GM12873 (cell line): ENCODE measurements around the gene BEST1.

Source experiments
- TF ChIP-seq, protein P1 (sequence below): IDR thresholded peaks from 2 replicates; pipeline ENCODE4 v1.5.1; 2012; ENCODE audit warnings: low read depth, mild to moderate bottlenecking, moderate library complexity, low read length, control low read depth; ENCODE audit not compliant: insufficient read depth; ENCODE audit errors: missing control alignments

The BEST1 gene

DNA sequence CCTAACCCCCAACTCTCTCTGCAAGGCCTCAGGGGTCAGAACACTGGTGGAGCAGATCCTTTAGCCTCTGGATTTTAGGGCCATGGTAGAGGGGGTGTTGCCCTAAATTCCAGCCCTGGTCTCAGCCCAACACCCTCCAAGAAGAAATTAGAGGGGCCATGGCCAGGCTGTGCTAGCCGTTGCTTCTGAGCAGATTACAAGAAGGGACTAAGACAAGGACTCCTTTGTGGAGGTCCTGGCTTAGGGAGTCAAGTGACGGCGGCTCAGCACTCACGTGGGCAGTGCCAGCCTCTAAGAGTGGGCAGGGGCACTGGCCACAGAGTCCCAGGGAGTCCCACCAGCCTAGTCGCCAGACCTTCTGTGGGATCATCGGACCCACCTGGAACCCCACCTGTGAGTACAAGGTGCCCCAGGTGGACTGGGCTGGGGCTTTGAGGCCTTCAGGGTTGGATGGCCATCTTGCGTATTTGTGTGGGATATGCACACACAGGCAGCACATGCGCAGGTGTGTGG, at the start of gene BEST1:
TSS of gene BEST1 (plus strand) at position 317 of the 513 bp plus-strand sequence. CDS start 1,456 bp downstream, outside the sequence.
- TF ChIP-seq, protein P1, sequence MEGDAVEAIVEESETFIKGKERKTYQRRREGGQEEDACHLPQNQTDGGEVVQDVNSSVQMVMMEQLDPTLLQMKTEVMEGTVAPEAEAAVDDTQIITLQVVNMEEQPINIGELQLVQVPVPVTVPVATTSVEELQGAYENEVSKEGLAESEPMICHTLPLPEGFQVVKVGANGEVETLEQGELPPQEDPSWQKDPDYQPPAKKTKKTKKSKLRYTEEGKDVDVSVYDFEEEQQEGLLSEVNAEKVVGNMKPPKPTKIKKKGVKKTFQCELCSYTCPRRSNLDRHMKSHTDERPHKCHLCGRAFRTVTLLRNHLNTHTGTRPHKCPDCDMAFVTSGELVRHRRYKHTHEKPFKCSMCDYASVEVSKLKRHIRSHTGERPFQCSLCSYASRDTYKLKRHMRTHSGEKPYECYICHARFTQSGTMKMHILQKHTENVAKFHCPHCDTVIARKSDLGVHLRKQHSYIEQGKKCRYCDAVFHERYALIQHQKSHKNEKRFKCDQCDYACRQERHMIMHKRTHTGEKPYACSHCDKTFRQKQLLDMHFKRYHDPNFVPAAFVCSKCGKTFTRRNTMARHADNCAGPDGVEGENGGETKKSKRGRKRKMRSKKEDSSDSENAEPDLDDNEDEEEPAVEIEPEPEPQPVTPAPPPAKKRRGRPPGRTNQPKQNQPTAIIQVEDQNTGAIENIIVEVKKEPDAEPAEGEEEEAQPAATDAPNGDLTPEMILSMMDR, result no peak

DNA sequence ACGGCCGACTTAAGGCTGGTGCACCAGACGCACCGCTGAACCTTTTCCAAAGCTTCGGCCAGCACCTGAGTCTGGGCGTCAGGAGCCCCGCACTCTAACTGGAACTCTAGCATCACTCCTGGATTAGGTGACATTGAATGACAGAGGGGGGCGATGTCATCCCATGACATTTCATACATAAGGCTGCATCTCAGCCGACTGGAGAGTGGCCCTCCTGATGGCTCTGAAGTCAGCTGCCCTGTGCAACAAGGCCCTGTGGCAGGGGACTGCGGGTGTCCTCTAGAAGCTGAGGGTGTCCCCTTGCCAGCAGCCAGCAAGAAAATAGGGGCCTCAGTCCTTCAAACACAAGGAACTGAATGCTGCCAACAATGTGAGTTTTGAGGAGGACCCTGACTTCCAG, 48.8 kb upstream of the BEST1 start:
- TF ChIP-seq, protein P1, result peak; percentile 16

DNA sequence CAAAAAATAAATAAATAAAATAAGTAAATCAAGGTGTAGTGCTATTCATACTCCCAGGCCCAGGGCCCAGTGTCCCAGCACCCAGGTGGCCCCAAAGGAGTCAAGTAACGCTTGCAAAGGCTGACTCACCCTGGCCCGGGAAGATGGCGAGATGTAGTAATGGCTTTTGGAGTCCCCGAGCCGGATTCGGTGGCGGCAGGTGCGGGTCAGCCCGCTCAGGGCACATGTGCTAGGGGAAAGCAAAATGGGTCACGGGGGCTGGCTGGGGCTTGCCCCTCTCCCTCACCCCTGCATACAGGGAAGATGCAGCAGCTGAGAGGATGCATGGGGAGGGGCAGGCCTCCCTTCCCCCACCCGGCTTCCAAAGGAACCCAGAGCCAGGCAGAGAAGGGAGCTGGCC, 47.8 kb upstream of the BEST1 start:
- TF ChIP-seq, protein P1, result no peak

DNA sequence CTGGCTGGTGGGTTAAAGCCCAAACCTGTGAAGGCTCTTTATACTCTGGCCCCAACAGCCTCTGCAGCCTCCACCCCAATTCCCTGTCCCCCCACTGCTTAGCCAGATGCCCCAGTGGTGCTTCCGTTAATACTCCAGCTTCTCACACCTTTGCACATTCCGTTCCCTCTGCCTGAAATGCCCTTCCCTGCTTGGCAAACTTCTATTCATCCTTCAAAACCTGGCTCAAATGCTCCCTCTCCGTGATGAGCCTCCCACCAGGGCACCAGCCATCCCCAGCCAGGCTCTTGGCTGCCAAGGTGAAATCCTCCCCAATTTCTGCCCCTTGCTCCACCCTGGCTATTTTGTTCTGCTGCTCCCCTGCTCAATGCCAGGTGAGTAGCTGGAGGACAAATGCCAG, 46.3 kb upstream of the BEST1 start:
- TF ChIP-seq, protein P1, result no peak

DNA sequence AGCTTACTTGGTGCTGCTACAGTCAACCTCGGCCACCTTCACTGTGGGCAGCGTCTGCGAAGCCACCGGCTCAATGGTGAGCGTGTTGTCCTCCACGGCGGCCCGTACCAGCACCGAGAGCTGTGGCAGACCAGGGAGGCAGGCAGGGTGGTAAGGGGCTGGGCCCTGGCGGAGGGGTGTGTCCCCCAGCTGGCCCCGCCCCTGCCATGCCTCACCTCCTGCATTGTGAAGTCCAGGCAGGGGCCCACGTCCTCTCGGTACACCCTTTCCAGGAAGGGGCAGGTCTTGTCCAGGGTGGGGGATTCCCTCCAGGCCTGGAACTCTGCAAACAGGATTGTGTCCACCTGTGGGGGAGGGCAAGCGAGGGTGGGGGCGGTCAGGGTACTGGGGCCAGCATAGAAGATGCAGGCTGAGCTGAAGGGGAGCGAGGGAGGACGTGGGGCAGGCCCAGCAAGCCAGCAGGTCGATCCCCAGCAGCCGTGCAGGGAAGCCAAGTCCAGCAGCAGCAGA, 45.6 kb upstream of the BEST1 start:
- TF ChIP-seq, protein P1, result no peak

DNA sequence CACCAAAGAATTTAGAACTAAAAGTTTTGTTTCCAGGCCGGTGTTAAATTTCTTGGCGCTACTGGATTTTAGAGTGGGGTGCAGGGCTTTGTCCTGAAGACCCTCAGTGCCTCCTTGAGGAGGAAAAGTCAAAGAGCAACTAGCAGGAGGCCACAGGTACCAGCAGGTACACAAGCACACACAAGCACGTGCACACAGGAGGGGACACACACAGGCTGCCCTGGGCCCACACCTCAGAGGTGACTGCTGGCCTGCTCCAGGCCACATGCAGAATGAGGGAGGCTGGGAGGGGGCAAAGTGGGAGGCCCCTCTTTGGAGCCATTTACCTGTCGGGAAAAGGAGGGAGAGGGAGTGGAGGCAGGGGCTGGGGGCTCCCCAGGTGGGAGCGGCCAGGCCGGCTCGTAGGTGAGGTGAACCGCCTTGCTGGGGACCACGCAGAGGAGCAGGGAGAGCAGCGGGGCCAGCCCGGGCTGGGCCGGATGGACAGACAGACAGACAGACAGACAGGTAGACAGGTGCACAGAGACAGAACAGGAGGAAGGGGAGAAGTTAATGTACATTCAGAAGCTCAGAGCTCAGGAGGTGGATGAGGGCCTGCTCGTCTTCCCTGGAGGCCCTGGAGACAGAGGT, 45.0 kb upstream of the BEST1 start:
- TF ChIP-seq, protein P1, result no peak

DNA sequence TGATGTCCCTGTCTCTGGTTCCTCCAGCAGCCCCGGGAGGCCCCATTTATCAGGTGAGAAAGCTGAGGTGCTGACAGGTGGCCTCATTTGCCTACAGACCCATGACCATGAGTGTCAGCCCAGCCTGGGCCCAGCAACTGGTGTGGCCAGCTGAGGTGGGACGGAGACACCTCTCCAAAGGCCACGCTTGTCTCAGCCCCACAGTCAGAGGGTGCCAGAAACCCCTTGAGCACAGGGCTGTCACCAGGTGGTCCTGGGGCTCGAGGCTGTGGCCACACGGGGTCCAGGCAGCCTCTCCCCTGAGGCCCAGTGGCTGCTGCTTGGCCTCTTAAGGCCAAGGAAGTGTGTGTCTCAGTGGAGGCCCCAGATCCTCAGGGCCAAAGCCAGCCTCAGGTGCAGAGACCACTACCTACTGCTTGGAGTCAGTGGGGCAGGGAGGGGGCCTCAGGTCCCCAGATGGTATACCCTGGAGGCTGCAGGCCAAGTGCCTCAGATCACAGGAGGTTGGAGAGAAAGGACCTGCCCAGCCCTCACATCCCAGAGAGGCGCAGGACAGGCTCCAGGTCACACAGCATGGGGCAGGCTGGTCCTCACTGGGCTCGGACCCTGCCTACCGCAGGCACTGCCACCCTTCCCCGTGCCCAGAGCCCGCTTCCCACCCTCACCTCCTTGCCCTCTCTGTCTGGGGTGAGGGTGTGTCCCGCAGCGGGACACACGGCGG, 44.2 kb upstream of the BEST1 start:
- TF ChIP-seq, protein P1, result no peak
